Transverse colon (tissue), 4 donors: ENCODE data around the gene SLC43A1.

Experiments used
- EP300 ChIP-seq: sonication (generic); formaldehyde crosslinking; IDR thresholded peaks from one replicate; pipeline ENCODE4 v1.6.1; 2017; ENCODE audit warnings: antibody characterized with exemption, low read depth
- POLR2A ChIP-seq: fragments of 450-650 bp; IDR thresholded peaks from one replicate; pipeline ENCODE4 v1.6.1; 2016; ENCODE audit warnings: antibody characterized with exemption, mild to moderate bottlenecking, moderate library complexity
- POLR2AphosphoS5 ChIP-seq, 3 donors: sonication (generic); formaldehyde crosslinking; IDR thresholded peaks; one replicate each; pipeline ENCODE4 v1.6.1; 2016; ENCODE audit warnings: antibody characterized with exemption in 3 of 3
- TF ChIP-seq, protein P1 (sequence below), 5 experiments: fragments of 200-600 bp in 3 of 5; fragments of 450-650 bp in 2 of 5; sonication (generic) in 3 of 5; IDR thresholded peaks; 1 replicate in 2 of 5; 2 replicates in 3 of 5; pipeline ENCODE4 v1.5.1; 2016 to 2017; ENCODE audit warnings: antibody characterized with exemption in 5 of 5, inconsistent platforms in 3 of 5, mild to moderate bottlenecking in 2 of 5, moderate library complexity in 1 of 5

DNA sequence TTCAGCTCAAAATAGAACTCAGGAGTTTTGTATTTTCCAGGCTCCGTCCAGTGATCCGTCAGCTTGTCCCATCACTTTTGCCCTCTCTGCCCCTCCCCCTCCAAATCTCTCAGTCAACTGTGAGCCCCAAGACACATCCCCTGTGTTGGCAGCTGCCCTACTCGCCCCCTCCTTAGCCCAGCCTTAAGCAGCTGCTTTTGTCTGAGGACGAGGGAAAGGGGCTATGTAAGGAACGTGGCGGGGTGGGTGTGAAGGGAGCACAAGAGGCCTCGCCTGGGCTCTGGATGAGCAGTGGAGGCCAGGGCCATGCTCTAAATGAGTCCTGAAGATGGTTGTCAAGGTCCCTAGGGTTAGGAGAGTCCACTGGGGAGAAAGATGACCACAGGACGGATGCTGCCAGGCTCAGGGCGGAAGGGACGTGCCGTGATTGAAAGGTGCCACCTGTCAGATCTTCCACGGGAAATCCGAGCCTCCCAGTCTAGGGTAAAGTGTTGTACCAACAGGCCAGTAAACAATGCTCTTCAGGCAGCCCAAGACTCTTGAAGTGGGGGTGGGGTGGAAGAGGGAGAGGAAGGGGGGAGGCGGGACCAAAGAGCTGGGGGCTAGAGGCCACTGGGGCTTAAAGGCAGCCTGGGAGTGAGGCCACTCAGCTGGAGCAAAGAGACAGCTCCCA is 21.6 kb upstream of the SLC43A1 start, which contains the start of gene SMTNL1:
- TF ChIP-seq EP300 (no peak), POLR2AphosphoS5 (IDR thresholded peaks at IDR 0.05) (no peak), POLR2A (no peak)
- TF ChIP-seq, protein P1, sequence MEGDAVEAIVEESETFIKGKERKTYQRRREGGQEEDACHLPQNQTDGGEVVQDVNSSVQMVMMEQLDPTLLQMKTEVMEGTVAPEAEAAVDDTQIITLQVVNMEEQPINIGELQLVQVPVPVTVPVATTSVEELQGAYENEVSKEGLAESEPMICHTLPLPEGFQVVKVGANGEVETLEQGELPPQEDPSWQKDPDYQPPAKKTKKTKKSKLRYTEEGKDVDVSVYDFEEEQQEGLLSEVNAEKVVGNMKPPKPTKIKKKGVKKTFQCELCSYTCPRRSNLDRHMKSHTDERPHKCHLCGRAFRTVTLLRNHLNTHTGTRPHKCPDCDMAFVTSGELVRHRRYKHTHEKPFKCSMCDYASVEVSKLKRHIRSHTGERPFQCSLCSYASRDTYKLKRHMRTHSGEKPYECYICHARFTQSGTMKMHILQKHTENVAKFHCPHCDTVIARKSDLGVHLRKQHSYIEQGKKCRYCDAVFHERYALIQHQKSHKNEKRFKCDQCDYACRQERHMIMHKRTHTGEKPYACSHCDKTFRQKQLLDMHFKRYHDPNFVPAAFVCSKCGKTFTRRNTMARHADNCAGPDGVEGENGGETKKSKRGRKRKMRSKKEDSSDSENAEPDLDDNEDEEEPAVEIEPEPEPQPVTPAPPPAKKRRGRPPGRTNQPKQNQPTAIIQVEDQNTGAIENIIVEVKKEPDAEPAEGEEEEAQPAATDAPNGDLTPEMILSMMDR (IDR thresholded peaks at IDR 0.05), result no peak
